GM21737 (cell line): Measurements from ENCODE around the gene SNX19.

Source experiments
- ATAC-seq: cut with Tn5 transposase; IDR thresholded peaks from one replicate; pipeline ENCODE4 v1.9.1; 2021; ENCODE audit warnings: mild to moderate bottlenecking, moderate library complexity; ENCODE audit not compliant: unreplicated experiment

SNX19 gene

DNA sequence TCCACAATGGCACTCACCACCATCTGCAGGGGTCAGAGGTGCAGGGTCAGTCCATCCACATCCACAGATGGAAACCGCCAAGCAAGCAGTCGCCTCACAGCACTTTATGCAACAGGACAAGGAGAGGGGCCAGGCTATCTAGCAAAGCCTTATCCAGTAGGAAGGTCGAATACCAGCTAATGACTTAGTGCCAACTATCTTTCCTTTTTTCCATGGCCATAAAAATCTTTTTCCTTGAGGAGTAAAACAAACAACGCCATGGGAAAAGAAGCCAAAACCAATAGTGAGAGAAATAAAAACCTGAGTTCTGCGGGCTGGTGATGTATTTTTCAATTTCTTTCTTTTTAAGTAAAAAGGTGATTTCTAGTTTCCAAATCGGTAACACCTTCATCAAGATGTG is 8.2 kb downstream of the SNX19 start:
- ATAC-seq = no peak

DNA sequence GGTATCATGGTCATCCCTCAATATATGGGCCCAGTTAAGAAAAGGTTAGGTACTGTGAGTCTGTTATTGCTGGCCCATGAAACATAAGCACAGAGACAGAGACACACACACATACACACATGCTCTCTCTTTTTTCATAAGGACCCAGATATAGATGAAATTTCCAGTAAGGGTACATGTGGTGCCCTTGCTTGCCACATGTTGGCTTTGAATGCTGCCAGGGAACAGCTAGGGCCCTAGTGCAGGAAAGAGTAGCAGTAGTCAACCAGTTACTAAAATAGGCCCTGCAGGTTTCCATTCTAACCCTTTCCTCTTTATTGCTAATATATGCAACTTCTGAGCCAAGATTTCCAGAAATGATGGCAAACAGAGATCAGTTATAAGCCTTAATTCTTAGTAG is 9.1 kb downstream of the SNX19 start:
- ATAC-seq = no peak

DNA sequence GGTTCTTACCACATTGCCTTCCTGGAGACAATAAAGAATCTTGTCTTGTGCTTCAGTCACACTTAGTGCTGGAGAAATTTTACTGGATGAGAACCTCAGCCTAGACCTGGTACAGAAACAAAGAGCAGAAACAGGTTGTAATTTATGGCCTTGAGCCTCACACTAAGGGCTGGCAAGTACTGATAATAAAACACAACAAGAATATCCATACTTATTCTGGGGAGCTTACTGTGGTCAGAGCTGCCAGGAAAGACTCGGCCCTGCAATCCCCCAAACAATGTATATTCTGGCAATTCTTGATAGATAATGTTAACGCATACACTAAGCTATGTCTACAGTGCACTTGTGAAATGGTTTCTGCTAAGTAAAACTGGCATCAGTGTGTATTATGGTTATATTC is 9.7 kb downstream of the SNX19 start:
- ATAC-seq = no peak

DNA sequence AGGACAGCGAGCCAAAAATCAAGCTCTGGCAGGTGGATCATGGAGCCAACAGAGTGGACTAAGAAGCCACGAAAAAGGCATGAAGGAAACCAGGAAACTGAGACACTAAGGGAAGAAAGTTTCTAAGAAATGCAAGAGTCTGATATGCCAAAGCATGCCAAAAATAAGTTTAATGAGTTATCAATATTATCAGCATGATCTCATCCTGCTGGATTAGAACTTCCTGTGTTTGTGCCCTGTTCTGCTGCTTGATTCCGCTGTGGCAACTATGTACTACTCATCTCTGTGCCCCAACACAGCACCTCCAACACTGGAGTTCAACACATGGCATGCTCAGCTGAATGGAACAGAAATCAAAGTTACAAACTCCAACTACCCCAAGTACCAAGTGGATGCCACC is 10.8 kb downstream of the SNX19 start:
- no peak for ATAC-seq

DNA sequence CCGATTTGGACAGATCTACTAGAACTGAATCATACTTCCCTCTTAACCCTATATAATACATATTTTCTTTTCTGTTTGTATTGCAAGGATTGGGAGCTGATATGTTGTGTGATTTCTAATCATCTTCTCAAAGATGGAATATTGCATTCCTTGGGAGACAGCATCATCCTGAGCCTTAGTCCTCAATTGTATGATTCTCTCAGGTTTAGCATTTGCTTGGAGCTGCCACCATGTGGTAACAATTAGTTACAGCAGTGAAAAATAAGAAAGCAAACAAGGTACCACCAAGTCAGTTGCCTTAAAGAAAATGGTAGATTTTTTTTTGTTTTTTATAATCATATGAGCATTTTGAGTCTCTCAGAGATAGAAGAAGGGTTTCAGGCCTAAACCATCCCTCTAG is 11.9 kb downstream of the SNX19 start:
- no peak for ATAC-seq

DNA sequence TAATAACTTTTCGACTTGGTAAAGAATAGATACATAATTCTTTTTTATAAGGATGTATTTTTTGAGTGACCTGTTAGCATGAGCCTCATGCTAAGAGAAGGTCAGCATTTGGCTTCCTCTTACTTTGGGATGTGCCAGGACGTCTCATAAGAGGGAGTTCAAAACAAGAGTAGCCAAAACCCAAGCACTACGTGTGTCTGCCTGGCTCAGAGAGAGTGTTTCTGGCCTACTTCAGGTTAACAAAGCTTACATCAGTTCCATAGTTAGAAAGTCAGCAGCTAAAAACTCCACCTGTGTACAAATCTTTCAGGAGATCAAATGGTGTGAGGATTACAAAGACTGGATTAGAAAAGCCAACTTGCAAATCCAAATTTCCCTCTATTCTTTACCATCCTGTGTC is 13.9 kb downstream of the SNX19 start:
- ATAC-seq = no peak

DNA sequence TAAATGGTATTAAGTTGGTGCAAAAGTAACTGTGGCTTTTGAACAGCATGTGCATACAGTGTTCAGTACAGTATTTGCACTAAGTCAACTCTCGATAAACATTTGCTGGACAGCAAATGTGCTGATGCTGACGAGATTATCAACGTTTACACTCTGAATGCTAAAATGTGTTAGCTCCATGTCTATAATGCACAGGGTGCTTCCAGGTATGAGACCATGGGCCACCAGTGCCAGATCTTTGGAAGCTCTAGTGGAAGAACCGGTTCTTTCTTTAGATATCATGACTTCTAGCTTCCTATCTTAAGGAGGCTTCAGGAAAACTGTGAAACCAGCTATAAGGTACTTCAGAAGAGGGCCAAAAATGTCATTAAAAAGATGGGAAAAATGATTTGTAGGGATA is 17.2 kb downstream of the SNX19 start:
- no peak for ATAC-seq

DNA sequence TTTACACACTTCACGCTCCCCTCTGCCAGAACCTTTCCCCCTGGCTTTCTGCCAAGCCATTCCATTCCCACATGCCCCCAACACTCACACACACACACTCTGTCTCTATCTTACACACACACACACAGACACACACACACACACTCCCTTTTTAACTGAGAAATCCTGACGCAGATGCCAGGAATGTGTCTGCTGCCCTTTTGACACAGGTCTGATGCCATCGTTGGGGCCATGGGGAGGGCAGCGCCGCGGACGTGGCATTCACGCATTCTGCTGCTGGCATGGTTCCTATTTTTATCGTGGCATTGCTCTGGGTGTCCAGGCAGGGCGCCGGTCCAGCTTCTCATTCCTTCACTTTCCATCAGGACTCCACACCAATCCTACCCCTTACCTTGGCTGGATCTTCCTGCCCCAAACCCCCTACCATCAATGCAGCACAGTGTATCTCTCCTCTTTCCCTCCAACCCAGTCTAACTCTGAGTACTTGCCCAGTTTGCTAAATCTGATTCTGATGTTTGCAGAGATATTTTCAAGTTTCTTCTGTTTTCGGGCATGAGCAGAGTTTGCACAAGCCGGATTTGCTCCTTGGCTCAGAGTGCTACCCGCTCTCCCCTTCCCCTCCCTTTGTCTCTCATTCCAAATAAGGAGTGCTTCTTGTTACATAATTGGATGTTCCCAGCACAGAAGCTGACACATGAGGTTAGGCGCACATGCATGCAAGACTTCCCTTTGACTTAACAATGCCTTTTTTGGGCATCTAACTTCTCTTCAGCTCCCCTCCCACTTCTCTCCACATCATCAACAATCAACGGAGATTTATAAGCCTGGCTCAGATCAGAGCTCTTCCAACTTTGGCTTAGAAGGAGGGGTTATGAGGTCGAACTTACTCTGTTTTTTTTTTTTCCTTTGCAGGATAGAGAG is 18.8 kb downstream of the SNX19 start:
- no peak for ATAC-seq

DNA sequence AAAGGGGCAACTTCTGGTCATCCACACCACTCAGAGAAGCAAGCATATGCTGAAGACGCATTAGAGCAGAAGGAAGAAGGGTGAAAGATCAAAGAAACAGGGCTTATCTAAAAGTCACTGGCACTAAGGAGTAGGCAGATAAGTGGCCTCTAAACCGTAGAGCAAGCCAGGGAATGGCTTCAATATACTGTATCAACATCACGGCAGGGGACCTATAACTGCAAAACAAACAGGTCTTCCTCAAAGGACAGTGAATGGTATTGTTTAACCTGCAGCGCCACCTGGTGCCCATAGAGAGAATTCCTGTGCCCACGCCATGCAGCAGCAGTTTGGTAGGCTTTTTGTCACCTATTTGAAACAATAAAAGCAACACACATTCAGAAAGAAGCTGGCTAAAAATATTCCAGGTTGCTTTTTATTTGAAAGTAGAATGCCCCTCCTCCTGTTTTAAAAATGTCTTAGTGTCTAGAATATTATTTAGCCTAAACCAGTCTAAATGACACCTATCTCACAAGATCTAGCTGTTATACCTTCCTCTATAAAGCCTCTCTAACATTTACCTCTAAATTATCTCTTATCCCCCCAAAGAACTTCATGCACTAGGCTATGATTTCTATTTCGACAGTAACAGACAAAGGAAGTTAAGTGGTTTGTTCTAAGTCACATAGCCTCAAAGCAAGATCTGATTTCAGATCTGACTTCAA is 21.8 kb downstream of the SNX19 start:
- peak; percentile 97 for ATAC-seq

DNA sequence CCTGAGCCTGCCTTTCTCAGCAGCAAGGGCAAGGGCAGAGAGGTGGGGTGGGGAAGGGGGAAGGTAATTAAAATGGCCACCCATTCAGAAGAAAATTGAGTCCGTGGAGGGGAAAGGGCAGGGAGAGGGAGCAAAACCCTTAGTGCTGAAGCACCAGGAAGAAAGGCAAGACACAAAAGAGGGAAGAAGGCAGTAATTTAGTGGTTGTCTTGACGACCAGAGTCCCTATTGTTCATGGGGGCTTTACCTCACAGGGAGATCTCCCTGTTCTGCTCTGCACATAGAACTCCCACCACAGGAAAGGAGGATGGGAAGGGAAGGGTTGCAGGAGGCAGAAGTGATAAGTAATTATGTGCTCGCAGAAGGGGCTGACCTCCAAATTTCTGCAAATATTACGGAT is 23.4 kb downstream of the SNX19 start:
- no peak for ATAC-seq

DNA sequence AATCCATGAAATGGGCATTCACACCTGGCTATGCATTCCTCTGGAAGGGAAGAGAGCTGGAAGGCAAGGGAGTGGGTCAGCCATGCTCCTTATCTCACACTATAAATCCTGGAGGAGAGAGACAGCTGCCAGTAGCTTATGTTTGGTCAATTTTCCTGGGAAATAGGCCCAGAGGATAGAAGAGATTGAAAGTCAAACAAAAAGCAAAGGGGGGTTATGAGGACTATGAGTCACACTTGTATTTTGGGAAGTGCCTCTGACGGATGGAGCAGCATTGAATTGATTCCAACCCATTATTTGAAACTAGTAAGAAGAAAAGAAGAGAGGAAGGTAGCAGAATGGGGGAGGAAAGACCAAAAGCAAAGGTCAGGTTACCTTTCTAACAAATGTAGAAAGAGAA is 25.0 kb downstream of the SNX19 start:
- ATAC-seq = no peak

DNA sequence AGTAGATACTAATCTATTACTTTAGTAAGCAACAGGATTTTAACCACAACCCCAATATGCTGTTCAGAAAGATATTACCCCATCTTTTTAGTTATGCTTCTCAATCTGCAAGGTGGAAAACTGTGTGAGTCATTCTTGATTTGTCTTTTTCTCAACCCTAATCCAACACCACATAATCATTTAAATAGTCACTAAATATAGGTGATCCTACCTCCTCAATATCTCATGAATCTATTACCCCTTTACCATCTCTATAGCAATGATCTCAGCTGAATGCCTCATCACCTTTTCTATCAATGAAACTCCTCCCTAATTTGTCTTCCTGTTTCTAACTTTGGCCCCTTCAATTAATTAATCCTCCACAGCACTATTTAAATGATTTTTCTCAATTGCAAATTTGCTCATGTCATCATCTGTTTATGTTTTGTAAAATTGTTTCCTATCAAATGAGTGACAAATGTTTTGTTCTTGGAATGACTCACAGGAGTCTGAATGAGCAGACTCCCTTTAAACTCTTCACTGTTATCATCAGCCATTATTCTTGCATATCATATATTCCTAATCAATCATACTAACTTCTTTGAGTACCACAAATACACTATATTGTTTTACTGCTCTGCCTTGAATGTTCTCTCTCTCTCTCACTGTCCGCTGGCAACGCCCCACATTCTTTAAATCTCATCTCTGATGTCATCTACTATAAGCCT is 26.1 kb downstream of the SNX19 start:
- no peak for ATAC-seq

DNA sequence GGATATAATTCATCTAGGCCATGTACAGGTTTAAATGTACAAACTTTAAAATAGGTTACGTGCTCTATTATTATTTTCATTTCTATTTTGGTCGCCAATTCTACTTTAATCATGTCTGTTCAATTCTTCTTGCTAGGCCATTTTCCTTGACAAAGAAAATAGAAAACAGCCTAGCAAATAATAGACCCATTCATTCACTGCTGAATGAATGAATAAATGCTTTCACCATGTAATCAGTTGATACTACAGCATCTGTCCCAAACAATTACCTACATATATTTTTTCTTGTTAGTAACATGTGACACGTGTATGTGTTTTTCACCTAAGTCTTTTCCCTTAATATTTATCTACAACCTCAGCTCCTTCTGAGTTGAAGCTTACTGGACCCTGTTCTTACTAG is 27.5 kb downstream of the SNX19 start:
- ATAC-seq = no peak

DNA sequence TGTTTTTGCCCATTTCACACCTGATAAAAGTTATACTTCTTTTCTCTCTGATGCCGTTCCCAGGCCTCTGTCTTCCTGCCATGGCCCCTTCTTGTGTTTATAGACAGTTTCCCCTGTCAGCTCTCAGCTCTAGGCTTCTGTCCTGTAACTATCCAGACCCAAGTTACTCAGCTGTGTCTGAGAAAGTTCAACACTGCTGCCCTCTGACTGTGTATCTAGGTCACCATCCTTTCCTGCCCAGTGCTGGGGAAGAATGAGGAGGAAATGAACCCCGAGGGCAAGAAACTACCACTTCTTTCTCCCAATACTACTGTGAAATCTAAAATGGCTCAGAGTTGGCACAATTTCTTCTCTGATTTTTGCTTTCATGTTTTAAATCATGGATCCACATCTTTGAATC is 29.6 kb downstream of the SNX19 start:
- no peak for ATAC-seq

DNA sequence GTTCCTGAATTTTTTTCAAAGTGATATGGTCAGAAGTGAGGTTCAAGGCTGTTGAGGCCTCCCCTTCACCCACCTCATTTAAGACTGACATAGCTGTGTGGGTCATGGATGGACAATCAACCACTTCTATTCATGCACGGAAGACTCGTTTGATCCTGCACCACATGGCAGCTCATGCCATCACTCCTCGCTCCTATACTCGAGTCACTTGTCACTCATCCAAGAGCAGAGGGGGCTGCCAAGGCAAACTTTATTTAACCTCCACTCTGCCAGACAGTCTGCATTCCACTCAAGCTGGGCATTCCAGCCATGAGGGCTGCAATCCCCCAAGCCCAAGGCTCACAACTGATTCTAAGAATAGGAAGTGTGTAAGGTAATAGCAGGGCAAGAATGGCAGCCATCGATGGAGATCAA is 34.1 kb downstream of the SNX19 start:
- no peak for ATAC-seq

DNA sequence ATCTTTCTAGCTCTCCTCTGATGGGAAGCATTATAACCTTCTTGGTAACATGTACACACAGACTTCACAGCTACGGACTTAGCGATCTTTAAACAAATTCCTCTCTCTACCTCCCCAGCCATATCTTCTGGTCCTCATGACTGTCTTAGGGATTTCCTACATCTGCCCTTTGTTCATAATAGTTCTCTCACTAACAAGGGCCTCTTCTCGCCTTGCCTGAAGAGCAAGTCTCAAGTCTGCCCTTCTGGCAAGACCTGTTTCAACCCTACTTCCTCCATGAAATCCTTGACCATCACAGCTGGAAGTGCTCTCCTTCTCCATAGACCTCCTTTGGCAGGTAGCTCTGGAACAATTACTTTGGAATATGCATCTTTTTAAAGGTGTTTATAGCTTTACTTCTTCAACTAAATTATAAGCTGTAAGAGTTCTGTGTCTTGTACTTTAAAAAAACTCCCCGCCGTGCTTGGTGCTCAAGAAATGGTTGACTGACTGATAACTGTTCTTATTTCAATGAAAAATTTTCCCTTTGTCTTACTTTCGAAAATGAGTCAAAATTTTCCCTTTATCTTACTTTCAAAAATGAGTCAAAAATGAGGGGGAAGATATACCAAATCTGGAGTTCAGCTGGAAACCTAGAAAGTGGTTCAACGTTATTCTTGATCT is 34.7 kb downstream of the SNX19 start:
- ATAC-seq = no peak

DNA sequence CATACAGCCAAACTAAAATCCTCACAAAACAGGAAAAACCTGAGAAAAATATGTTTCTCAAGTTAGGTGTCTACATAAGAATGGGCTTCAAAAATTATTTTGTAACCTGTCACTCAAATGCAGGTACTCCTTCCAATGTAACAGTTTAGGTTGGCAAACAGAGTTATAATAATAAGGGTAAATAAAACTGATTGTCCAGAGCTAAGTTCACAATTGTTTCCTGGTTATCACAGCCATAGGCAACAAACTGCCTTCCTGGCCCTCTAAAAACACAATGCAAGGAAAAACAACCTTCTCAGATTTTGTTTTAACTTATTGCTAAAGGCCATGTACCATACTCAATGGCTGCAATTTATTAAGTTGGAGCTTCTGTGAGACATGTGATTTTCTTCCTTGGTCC is 36.4 kb downstream of the SNX19 start:
- ATAC-seq = no peak

DNA sequence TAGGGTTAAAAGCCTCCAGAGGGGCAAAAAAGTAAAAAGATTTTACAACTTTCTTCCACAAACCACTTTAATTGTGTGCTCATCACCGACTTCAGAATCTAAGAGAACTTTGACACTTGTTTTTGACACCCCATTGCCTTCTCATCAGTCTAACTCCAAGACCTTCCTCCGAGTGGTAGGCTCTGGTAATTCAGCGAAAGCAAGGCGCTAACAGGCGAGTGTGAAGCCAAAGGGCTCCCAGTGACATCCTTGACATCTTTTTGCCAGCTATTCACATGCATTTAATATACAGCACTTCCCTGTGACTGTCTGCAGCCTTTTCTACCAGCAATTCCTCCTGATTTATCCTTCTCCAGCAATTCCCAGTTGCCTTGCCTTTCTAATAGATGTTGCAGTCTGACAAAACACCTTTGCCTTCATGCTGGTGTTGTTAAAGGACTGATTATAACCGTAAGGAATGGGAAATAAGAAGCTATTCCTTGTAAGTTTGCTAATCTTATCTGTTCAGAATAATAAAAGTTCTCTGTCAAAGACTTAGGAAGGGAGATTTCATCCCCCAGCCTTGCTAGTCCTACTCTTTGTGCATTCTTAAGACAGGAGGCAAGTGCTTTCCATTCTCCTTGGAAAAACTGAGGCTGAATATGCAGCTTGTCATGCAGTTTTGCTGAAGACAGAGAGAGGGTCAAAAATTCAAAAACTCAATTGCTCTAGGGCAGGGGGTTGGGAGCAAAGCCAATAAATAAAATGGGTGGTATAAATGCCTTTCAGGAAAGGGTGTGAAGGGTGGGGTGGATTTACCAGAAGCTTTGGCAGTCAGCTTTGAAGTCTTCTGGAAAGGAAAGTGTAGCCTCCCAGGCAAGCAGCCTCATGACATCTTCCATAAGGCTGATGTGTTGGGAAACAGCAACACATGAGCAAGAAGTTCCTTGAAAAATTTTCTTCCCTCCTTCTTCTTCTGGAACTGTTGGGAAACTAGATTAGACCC is 39.1 kb downstream of the SNX19 start:
- no peak for ATAC-seq

DNA sequence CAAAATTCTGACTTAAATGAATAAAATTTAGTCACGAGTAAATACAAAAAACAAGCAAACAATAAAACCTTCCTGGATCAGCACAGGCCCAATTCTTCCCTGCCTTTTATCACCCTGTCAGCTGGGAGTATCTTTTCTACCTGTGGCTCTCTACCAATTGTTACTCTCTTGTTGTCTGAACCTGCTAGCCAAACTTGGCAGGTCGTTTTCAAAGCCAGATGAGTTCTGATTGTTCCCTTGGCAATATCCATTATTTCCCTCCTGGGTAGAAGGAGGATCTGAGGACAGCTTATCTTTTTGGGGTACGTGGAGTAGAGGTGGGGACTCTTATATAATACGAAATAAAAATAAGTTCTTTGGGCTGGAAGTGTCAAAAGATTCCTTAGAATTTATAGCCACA is 40.2 kb downstream of the SNX19 start:
- ATAC-seq = no peak

DNA sequence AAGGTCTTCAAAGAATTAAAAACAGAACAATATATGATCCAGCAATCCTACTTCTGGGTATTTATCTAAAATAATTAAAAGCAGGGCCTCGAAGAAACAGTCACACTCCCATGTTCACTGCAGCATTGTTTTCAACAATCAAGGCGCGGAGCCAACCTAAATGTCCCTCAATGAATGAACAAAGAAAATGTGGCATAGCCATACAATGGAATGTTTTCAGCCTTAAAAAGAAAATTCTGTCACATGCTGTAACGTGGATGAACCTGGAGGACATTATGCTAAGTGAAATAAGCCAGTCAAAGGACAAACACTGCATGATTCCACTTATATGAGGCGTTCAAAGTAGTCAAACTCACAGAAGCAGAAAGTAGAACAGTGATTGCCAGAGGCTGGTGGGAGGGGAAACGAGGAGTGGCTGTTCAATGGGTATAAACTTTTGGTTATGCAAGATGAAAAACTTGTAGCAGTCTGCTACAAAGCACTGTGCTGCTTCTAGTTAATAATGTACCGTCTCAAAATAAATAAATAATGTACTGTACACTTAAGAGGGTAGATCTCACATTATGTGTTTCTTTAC is 41.2 kb downstream of the SNX19 start:
- no peak for ATAC-seq
